ENCODE results near the gene CFAP73. TPM values are rescaled to one million over a fixed set of nuclear protein-coding genes. Genes with fewer than 3 reads are reported as not detected.

CFAP73 gene
- total RNA-seq, 4 donors from 2014 or later: 0.56 TPM; not detected in 3

GRCh38 chr12:113155060-113155459, 5.5 kb downstream of the CFAP73 start:
- TF ChIP-seq POLR2A (IDR thresholded peaks at IDR 0.05) (no peak), CTCF (IDR thresholded peaks at IDR 0.05) (no peak)
- DNase-seq: no peak
- Histone ChIP-seq H3K27me3 (no peaks in the 10 kb centered on the region), H3K4me3 (replicated peaks in 1 of 3) (no peak overlapping the region), H3K4me1 (peaks cover 6 to 17% of the 10 kb centered on the region in 2 donors), H3K9me3 (no peaks in the 10 kb centered on the region), H3K36me3 (peaks cover 17 to 24% of the 10 kb centered on the region in 2 donors), H3K27ac (no peak overlapping the region)
- 78 to 81% methylated on average over 12 of the region's 12 CpGs for WGBS, 2 donors
- intact Hi-C loops (cut with DNase I): loop anchor here (10.0 kb wide), 1 partner anchor 50 kb away; no protein-coding TSS in a partner anchor

- intact Hi-C loops (cut with DNase I): loop anchor here (10.0 kb wide), 1 partner anchor 51 kb away; no protein-coding TSS in a partner anchor
- H3K27me3 ChIP-seq: no peaks in the 10 kb centered on the region
Measured at GRCh38 chr12:113155646-113156045, 6.1 kb downstream of the CFAP73 start.

GRCh38 chr12:113157218-113157859, 7.8 kb downstream of the CFAP73 start:
- whole genome bisulfite sequencing, 2 donors: 89 to 96% methylated on average over 11 to 12 of the region's 12 CpGs
- Histone ChIP-seq H3K27ac (no peak overlapping the region), H3K4me3 (replicated peaks in 1 of 3) (no peak overlapping the region), H3K36me3 (peaks cover 30 to 33% of the 10 kb centered on the region in 2 donors), H3K4me1 (peaks cover 9 to 21% of the 10 kb centered on the region in 2 donors), H3K9me3 (no peaks in the 10 kb centered on the region), H3K27me3 (no peaks in the 10 kb centered on the region)
- DNase-seq: no peak
- TF ChIP-seq POLR2A (IDR thresholded peaks at IDR 0.05) (no peak), CTCF (IDR thresholded peaks at IDR 0.05) (no peak)
- intact Hi-C loops (cut with DNase I): loop anchor here (10.0 kb wide), 1 partner anchor 53 kb away; no protein-coding TSS in a partner anchor

More at GRCh38 chr12:113155646-113156045, 6.1 kb downstream of the CFAP73 start:
- peaks cover 23 to 24% of the 10 kb centered on the region in 2 donors for H3K36me3 ChIP-seq
- H3K4me1 ChIP-seq: peaks cover 3 to 15% of the 10 kb centered on the region in 2 donors
- H3K27ac ChIP-seq: no peak overlapping the region
- TF ChIP-seq CTCF (IDR thresholded peaks at IDR 0.05) (no peak), POLR2A (IDR thresholded peaks at IDR 0.05) (no peak)
- no peak overlapping the region for H3K4me3 ChIP-seq (replicated peaks in 1 of 3)
- no peak for DNase-seq
- H3K9me3 ChIP-seq: no peaks in the 10 kb centered on the region
- WGBS, 2 donors: 79 to 82% methylated on average over 7 of the region's 7 CpGs

- Histone ChIP-seq H3K9me3 (no peaks in the 10 kb centered on the region), H3K27ac (no peak overlapping the region), H3K36me3 (peaks cover 36 to 46% of the 10 kb centered on the region in 2 donors), H3K4me1 (peaks cover 7 to 18% of the 10 kb centered on the region in 2 donors), H3K4me3 (replicated peaks in 1 of 3) (no peak overlapping the region), H3K27me3 (no peaks in the 10 kb centered on the region)
- intact Hi-C loops (cut with DNase I): loop anchor here (10.0 kb wide), 1 partner anchor 54 kb away; no protein-coding TSS in a partner anchor
- 92 to 97% methylated on average over 12 of the region's 26 CpGs for WGBS, 2 donors
- TF ChIP-seq CTCF (IDR thresholded peaks at IDR 0.05): no peak
- TF ChIP-seq POLR2A (IDR thresholded peaks at IDR 0.05): no peak
- DNase-seq: no peak
Measured at GRCh38 chr12:113158439-113159203, 9.1 kb downstream of the CFAP73 start.
